Liver (tissue), 9 donors: Measurements from ENCODE around the gene B3GNT2. TPM values are rescaled to one million over a fixed set of nuclear protein-coding genes. Genes with fewer than 3 reads are reported as not detected.

ENCODE experiments used
- DNase-seq: peaks from one replicate; pipeline ENCODE4 v3.0.0-alpha.2; 2017; ENCODE audit warnings: low spot score
- H3K27ac ChIP-seq, 2 donors: one replicate each; pipeline ENCODE4 v1.7.0; 2013; ENCODE audit warnings: inconsistent platforms in 2 of 2, low read length in 2 of 2, control low read depth in 1 of 2, low read depth in 1 of 2, mild to moderate bottlenecking in 1 of 2
- H3K27me3 ChIP-seq, 4 donors: one replicate each; pipeline versions ENCODE4 v1.6.1 to v1.7.0; 2013; ENCODE audit warnings: low read length in 3 of 4, inconsistent platforms in 1 of 4, mild to moderate bottlenecking in 1 of 4, moderate library complexity in 1 of 4; ENCODE audit not compliant: control insufficient read depth in 4 of 4, insufficient read depth in 4 of 4
- H3K36me3 ChIP-seq, 4 donors: one replicate each; pipeline versions ENCODE4 v1.6.1 to v1.7.0; 2013; ENCODE audit warnings: low read length in 3 of 4, mild to moderate bottlenecking in 3 of 4, low read depth in 1 of 4, moderate library complexity in 1 of 4; ENCODE audit not compliant: control insufficient read depth in 4 of 4, insufficient read depth in 3 of 4
- H3K4me1 ChIP-seq, 4 donors: one replicate each; pipeline versions ENCODE4 v1.6.1 to v1.7.0; 2013; ENCODE audit warnings: low read length in 3 of 4, mild to moderate bottlenecking in 3 of 4, moderate library complexity in 1 of 4; ENCODE audit not compliant: control insufficient read depth in 4 of 4, insufficient read depth in 4 of 4
- H3K4me3 ChIP-seq, 3 donors: one replicate each; pipeline versions ENCODE4 v1.6.1 to v1.7.0; 2013; ENCODE audit warnings: low read length in 3 of 3, control low read depth in 1 of 3, low read depth in 1 of 3, mild to moderate bottlenecking in 1 of 3
- H3K9ac ChIP-seq, 2 donors: one replicate each; pipeline ENCODE4 v1.7.0; 2013; ENCODE audit warnings: low read length in 2 of 2, mild to moderate bottlenecking in 2 of 2, moderate library complexity in 2 of 2, control low read depth in 1 of 2, low read depth in 1 of 2
- H3K9me3 ChIP-seq, 4 donors: one replicate each; pipeline versions ENCODE4 v1.6.1 to v1.7.0; 2013; ENCODE audit warnings: low read length in 3 of 4; ENCODE audit not compliant: control insufficient read depth in 4 of 4
- ATF3 ChIP-seq: IDR thresholded peaks from 2 replicates; pipeline ENCODE4 v1.6.1; 2016; ENCODE audit warnings: antibody characterized with exemption
- CTCF ChIP-seq: fragments of 150-350 bp; IDR thresholded peaks from 2 replicates; pipeline ENCODE4 v1.5.1; 2017; ENCODE audit warnings: improper control_type of control experiment, low read depth, low read length; ENCODE audit not compliant: missing input control
- EGR1 ChIP-seq, 2 donors: IDR thresholded peaks; 2 replicates each; pipeline ENCODE4 v1.6.1; 2016 to 2018; ENCODE audit warnings: antibody characterized with exemption in 2 of 2, low read depth in 2 of 2
- FOXA1 ChIP-seq: IDR thresholded peaks from 2 replicates; pipeline ENCODE4 v1.6.1; 2016; ENCODE audit warnings: antibody characterized with exemption
- FOXA2 ChIP-seq: IDR thresholded peaks from 2 replicates; pipeline ENCODE4 v1.6.1; 2016; ENCODE audit warnings: antibody characterized with exemption
- GABPA ChIP-seq, 2 donors: IDR thresholded peaks in 1 of 2; conservative IDR thresholded peaks in 1 of 2; 2 replicates each; pipeline ENCODE4 v1.6.1; 2016; ENCODE audit warnings: antibody characterized with exemption in 2 of 2, mild to moderate bottlenecking in 1 of 2, moderate library complexity in 1 of 2
- HNF4A ChIP-seq, 2 donors: conservative IDR thresholded peaks; 2 replicates each; pipeline ENCODE4 v1.6.1; 2016; ENCODE audit warnings: antibody characterized with exemption in 2 of 2, mild to moderate bottlenecking in 2 of 2
- HNF4G ChIP-seq: IDR thresholded peaks from 2 replicates; pipeline ENCODE4 v1.6.1; 2016; ENCODE audit warnings: antibody characterized with exemption
- JUND ChIP-seq, 2 donors: IDR thresholded peaks; 2 replicates each; pipeline ENCODE4 v1.6.1; 2016; ENCODE audit warnings: antibody characterized with exemption in 2 of 2
- MAX ChIP-seq: IDR thresholded peaks from 2 replicates; pipeline ENCODE4 v1.6.1; 2016; ENCODE audit warnings: antibody characterized with exemption
- NR2F2 ChIP-seq: IDR thresholded peaks from 2 replicates; pipeline ENCODE4 v1.6.1; 2016; ENCODE audit warnings: antibody characterized with exemption
- RAD21 ChIP-seq, 2 donors: IDR thresholded peaks; 2 replicates each; pipeline ENCODE4 v1.6.1; 2016; ENCODE audit warnings: antibody characterized with exemption in 2 of 2, mild to moderate bottlenecking in 2 of 2
- REST ChIP-seq: IDR thresholded peaks from 2 replicates; pipeline ENCODE4 v1.6.1; 2016; ENCODE audit warnings: antibody characterized with exemption, mild to moderate bottlenecking
- RXRA ChIP-seq, 2 donors: IDR thresholded peaks; 2 replicates each; pipeline ENCODE4 v1.6.1; 2017 to 2018; ENCODE audit warnings: antibody characterized with exemption in 2 of 2, mild to moderate bottlenecking in 1 of 2
- SP1 ChIP-seq: IDR thresholded peaks from 2 replicates; pipeline ENCODE4 v1.6.1; 2018; ENCODE audit warnings: antibody characterized with exemption, mild to moderate bottlenecking
- TAF1 ChIP-seq: conservative IDR thresholded peaks from 2 replicates; pipeline ENCODE4 v1.6.1; 2016; ENCODE audit warnings: antibody characterized with exemption, mild to moderate bottlenecking
- YY1 ChIP-seq: IDR thresholded peaks from 2 replicates; pipeline ENCODE4 v1.6.1; 2016; ENCODE audit warnings: antibody characterized with exemption, mild to moderate bottlenecking
- ZBTB33 ChIP-seq: IDR thresholded peaks from 2 replicates; pipeline ENCODE4 v1.6.1; 2016; ENCODE audit warnings: antibody characterized with exemption
- WGBS: extraction: QIAGEN DNeasy Blood & Tissue Kit; methylation state at CpG from one replicate; pipeline ENCODE4 v1.1.7; 2013; 5-methylcytosine and 5-hydroxymethylcytosine counted together
- polyA plus RNA-seq, 2 donors: library from polyadenylated mRNA; stranded (reverse) in 1 of 2; unstranded in 1 of 2; fragments of 200-250 nt in 1 of 2; fragments of >200 nt in 1 of 2; fragmentation: Nextera tagmentation in 1 of 2; extraction: Ambion mirVana in 1 of 2; gene quantifications; one replicate each; pipeline versions ENCODE4 v1.2.1 to v1.2.3, GENCODE V29; 2013 to 2015
- total RNA-seq, 2 donors: library from RNA; depleted of rRNA; stranded (reverse); fragments of >200 nt; gene quantifications; one replicate each; pipeline ENCODE4 v1.2.3, GENCODE V29; 2014
- donor health status: healthy.
- donor health status: healthy.
- donor health status: healthy.
- donor health status: healthy.
- donor health status: healthy.

Gene B3GNT2
- total and polyA plus RNA-seq, 4 donors = 6.4 to 20.2 (median 14.2) TPM

GRCh38 chr2:62264186-62264585, 68.3 kb downstream of the B3GNT2 start:
- no peak for TF ChIP-seq RAD21 (IDR thresholded peaks at IDR 0.05)
- TF ChIP-seq RXRA (IDR thresholded peaks at IDR 0.05) = no peak
- no peak for TF ChIP-seq FOXA2
- no peak for TF ChIP-seq HNF4G
- no peak for TF ChIP-seq NR2F2
- TF ChIP-seq TAF1 = no peak
- TF ChIP-seq HNF4A (conservative IDR thresholded peaks at IDR 0.05) = no peak
- TF ChIP-seq EGR1 (IDR thresholded peaks at IDR 0.05; ENCODE audit: low read depth in 2 of 2) = no peak
- TF ChIP-seq GABPA (IDR thresholded peaks at IDR 0.05 in 1 of 2, conservative IDR thresholded peaks at IDR 0.05 in 1 of 2) = no peak
- no peak for TF ChIP-seq REST
- no peak for TF ChIP-seq YY1
- no peak for TF ChIP-seq JUND (IDR thresholded peaks at IDR 0.05)
- TF ChIP-seq ZBTB33 = no peak
- TF ChIP-seq FOXA1 = no peak

GRCh38 chr2:62265106-62265505, 69.2 kb downstream of the B3GNT2 start:
- Histone ChIP-seq H3K36me3 (no peaks in the 10 kb centered on the region), H3K9me3 (no peaks in the 10 kb centered on the region), H3K27ac (no peak overlapping the region), H3K9ac (no peak overlapping the region), H3K4me1 (no peaks in the 10 kb centered on the region), H3K4me3 (no peak overlapping the region), H3K27me3 (no peaks in the 10 kb centered on the region)
- 85% methylated on average over 4 of the region's 4 CpGs for WGBS
- DNase-seq = no peak
- TF ChIP-seq HNF4A (conservative IDR thresholded peaks at IDR 0.05) (no peak), REST (no peak), JUND (IDR thresholded peaks at IDR 0.05) (no peak), ZBTB33 (no peak), MAX (no peak), FOXA1 (no peak), FOXA2 (no peak), HNF4G (no peak), SP1 (no peak), GABPA (IDR thresholded peaks at IDR 0.05 in 1 of 2, conservative IDR thresholded peaks at IDR 0.05 in 1 of 2) (no peak), CTCF (no peak), YY1 (no peak), RAD21 (IDR thresholded peaks at IDR 0.05) (no peak), EGR1 (IDR thresholded peaks at IDR 0.05; ENCODE audit: low read depth in 2 of 2) (no peak), RXRA (IDR thresholded peaks at IDR 0.05) (no peak), ATF3 (no peak)

More at GRCh38 chr2:62264186-62264585, 68.3 kb downstream of the B3GNT2 start:
- no peak for DNase-seq
- H3K4me1 ChIP-seq = no peaks in the 10 kb centered on the region
- H3K27ac ChIP-seq = no peak overlapping the region
- 69% methylated on average over 3 of the region's 3 CpGs for WGBS
- H3K9me3 ChIP-seq = no peaks in the 10 kb centered on the region
- no peaks in the 10 kb centered on the region for H3K27me3 ChIP-seq
- no peak overlapping the region for H3K4me3 ChIP-seq
- no peaks in the 10 kb centered on the region for H3K36me3 ChIP-seq
- H3K9ac ChIP-seq = no peak overlapping the region
